ENCODE results near the gene BCAN.
"Not testable (repeated sequence)": the region's sequence is repeated elsewhere in the genome, so short reads cannot be mapped to it uniquely, and the experiment has no call there.

BCAN gene

GRCh38 chr1:156615946-156616345, 26.0 kb upstream of the BCAN start:
- H3K4me3 ChIP-seq (ENCODE audit: low read depth, low read length), result no peak overlapping the region
- DNase-seq (ENCODE audit: low read depth), result no peak

GRCh38 chr1:156616463-156616862, 25.5 kb upstream of the BCAN start:
- DNase-seq (ENCODE audit: low read depth), result peak; percentile 54
- no peak overlapping the region for H3K4me3 ChIP-seq (ENCODE audit: low read depth, low read length)

GRCh38 chr1:156618853-156619581, 22.9 kb upstream of the BCAN start, which contains the start of gene HAPLN2:
HAPLN2 (plus strand) TSS chr1:156619415; CDS start chr1:156623491, 4,076 bp downstream.
- DNase-seq (ENCODE audit: low read depth), result no peak
- no peak within 1 kb of the TSS for H3K4me3 ChIP-seq (ENCODE audit: low read depth, low read length)

- no peak for DNase-seq (ENCODE audit: low read depth)
- H3K4me3 ChIP-seq (ENCODE audit: low read depth, low read length), result no peak overlapping the region
These were observed 22.3 kb upstream of the BCAN start for GRCh38 chr1:156619582-156619955.

- DNase-seq (ENCODE audit: low read depth), result no peak
These were observed 19.2 kb upstream of the BCAN start for GRCh38 chr1:156622581-156623297.

GRCh38 chr1:156623946-156624813, 17.7 kb upstream of the BCAN start:
- no peak for DNase-seq (ENCODE audit: low read depth)
- peak overlapping the region; percentile 44 for H3K4me3 ChIP-seq (ENCODE audit: low read depth, low read length)

More at GRCh38 chr1:156622581-156623297, 19.2 kb upstream of the BCAN start:
- no peak overlapping the region for H3K4me3 ChIP-seq (ENCODE audit: low read depth, low read length)

- peak overlapping the region; percentile 44 for H3K4me3 ChIP-seq (ENCODE audit: low read depth, low read length)
- no peak for DNase-seq (ENCODE audit: low read depth)
These were observed 17.0 kb upstream of the BCAN start for GRCh38 chr1:156624814-156625435.

- no peak for DNase-seq (ENCODE audit: low read depth)
- no peak overlapping the region for H3K4me3 ChIP-seq (ENCODE audit: low read depth, low read length)
These were observed 16.4 kb upstream of the BCAN start for GRCh38 chr1:156625436-156626078.

GRCh38 chr1:156626079-156626438, 15.9 kb upstream of the BCAN start:
- no peak overlapping the region for H3K4me3 ChIP-seq (ENCODE audit: low read depth, low read length)
- DNase-seq (ENCODE audit: low read depth), result no peak

GRCh38 chr1:156627313-156627880, 14.5 kb upstream of the BCAN start:
- no peak overlapping the region for H3K4me3 ChIP-seq (ENCODE audit: low read depth, low read length)
- DNase-seq (ENCODE audit: low read depth), result no peak

- no peak overlapping the region for H3K4me3 ChIP-seq (ENCODE audit: low read depth, low read length)
- DNase-seq (ENCODE audit: low read depth), result no peak
These were observed 12.0 kb upstream of the BCAN start for GRCh38 chr1:156629823-156630449.

- not testable (repeated sequence) for DNase-seq (ENCODE audit: low read depth)
These were observed 10.8 kb upstream of the BCAN start for GRCh38 chr1:156631152-156631551.

GRCh38 chr1:156632355-156632754, 9.6 kb upstream of the BCAN start:
- DNase-seq (ENCODE audit: low read depth), result no peak
- H3K4me3 ChIP-seq (ENCODE audit: low read depth, low read length), result no peak overlapping the region

More at GRCh38 chr1:156631152-156631551, 10.8 kb upstream of the BCAN start:
- not testable (repeated sequence) for H3K4me3 ChIP-seq (ENCODE audit: low read depth, low read length)

GRCh38 chr1:156638189-156638985, 3.5 kb upstream of the BCAN start:
- DNase-seq (ENCODE audit: low read depth), result no peak
- no peak overlapping the region for H3K4me3 ChIP-seq (ENCODE audit: low read depth, low read length)

GRCh38 chr1:156639601-156640101, 2.3 kb upstream of the BCAN start:
- no peak overlapping the region for H3K4me3 ChIP-seq (ENCODE audit: low read depth, low read length)
- no peak for DNase-seq (ENCODE audit: low read depth)

GRCh38 chr1:156640842-156641706, 843 bp upstream of the BCAN start:
- H3K4me3 ChIP-seq (ENCODE audit: low read depth, low read length), result peak overlapping the region; percentile 34
- DNase-seq (ENCODE audit: low read depth), result no peak
